SK-N-SH treated with all-trans-retinoic acid at 6 μM for 48 hours (cell line): ENCODE results near the gene PON2.

ENCODE experiments used
- RARB ChIP-seq: fragments of 250-450 bp; sonication (Bioruptor Pico); IDR thresholded peaks from 2 replicates; pipeline ENCODE4 v1.8.0; 2021; ENCODE audit warnings: mild to moderate bottlenecking, moderate library complexity
- TSHZ2 ChIP-seq: fragments of 250-450 bp; sonication (Bioruptor Pico); IDR thresholded peaks from 2 replicates; pipeline ENCODE4 v1.5.0; 2020; ENCODE audit warnings: mild to moderate bottlenecking, moderate library complexity
- ZFP30 ChIP-seq: fragments of 450-650 bp; formaldehyde crosslinking; IDR thresholded peaks from 2 replicates; pipeline ENCODE4 v1.5.0; 2022; ENCODE audit warnings: mild to moderate bottlenecking, moderate library complexity

GRCh38 chr7:95467912-95468607 is 33.2 kb upstream of the PON2 start:
- TF ChIP-seq TSHZ2 (CRISPR knock-in tag) (no peak), ZFP30 (CRISPR knock-in tag) (no peak), RARB (CRISPR knock-in tag) (no peak)
